ENCODE measurements around the gene TRAF5. TPM values are rescaled to one million over a fixed set of nuclear protein-coding genes. Genes with fewer than 3 reads are reported as not detected.

The TRAF5 gene
- total RNA-seq, 4 donors from 2014 or later = 1.3 to 11.7 (median 4.3) TPM

DNA sequence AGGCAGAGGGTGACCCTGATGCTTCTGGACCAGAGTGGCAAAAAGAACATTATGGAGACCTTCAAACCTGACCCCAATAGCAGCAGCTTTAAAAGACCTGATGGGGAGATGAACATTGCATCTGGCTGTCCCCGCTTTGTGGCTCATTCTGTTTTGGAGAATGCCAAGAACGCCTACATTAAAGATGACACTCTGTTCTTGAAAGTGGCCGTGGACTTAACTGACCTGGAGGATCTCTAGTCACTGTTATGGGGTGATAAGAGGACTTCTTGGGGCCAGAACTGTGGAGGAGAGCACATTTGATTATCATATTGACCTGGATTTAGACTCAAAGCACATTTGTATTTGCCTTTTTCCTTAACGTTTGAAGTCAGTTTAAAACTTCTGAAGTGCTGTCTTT is 45.8 kb downstream of the TRAF5 start:
- Histone ChIP-seq H3K27ac (no peak overlapping the region), H3K4me3 (no peak overlapping the region), H3K9me3 (no peaks in the 10 kb centered on the region), H3K36me3 (no peaks in the 10 kb centered on the region), H3K4me1 (peaks cover 3% of the 10 kb centered on the region), H3K27me3 (no peaks in the 10 kb centered on the region)
- 88% methylated on average over 4 of the region's 4 CpGs for WGBS
- no peak for DNase-seq (ENCODE audit: low spot score in 2 of 2)
- TF ChIP-seq EP300 (IDR thresholded peaks at IDR 0.05) (no peak), POLR2AphosphoS5 (IDR thresholded peaks at IDR 0.05) (no peak), POLR2A (IDR thresholded peaks at IDR 0.05) (no peak)
- TF ChIP-seq, protein P1, sequence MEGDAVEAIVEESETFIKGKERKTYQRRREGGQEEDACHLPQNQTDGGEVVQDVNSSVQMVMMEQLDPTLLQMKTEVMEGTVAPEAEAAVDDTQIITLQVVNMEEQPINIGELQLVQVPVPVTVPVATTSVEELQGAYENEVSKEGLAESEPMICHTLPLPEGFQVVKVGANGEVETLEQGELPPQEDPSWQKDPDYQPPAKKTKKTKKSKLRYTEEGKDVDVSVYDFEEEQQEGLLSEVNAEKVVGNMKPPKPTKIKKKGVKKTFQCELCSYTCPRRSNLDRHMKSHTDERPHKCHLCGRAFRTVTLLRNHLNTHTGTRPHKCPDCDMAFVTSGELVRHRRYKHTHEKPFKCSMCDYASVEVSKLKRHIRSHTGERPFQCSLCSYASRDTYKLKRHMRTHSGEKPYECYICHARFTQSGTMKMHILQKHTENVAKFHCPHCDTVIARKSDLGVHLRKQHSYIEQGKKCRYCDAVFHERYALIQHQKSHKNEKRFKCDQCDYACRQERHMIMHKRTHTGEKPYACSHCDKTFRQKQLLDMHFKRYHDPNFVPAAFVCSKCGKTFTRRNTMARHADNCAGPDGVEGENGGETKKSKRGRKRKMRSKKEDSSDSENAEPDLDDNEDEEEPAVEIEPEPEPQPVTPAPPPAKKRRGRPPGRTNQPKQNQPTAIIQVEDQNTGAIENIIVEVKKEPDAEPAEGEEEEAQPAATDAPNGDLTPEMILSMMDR (IDR thresholded peaks at IDR 0.05) = no peak

DNA sequence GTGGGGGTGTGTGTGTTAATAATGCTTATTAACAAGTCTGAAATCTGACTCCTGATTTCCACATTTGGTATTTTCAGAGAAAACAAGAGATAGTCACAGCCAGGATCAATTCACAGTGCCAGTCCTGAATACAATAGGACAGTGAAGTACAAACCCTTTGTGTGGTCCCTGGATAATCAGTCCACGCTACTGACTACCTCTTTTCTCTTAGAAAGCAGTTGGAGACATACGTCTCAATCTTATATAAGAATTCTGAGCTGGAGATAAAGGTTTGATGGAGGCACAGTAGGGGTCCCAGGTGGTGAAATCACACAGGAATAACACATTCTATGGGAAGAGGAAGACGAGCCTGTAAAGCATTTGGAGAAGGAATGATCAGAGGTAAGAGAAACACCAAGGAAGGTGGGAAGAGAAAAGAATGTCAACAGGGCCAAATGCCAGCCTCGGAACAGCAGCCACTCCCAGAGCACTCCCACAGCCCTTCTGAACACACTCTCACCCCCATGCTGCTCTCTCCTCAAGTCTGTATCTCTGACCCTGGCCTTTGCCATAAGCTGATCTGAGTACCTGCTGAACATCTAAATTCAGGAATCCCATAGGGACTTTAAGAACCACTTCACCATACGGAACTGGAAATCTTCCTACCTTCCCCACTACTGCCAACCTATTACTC is 48.6 kb downstream of the TRAF5 start:
- DNase-seq (ENCODE audit: low spot score in 2 of 2) = no peak
- Histone ChIP-seq H3K4me3 (no peak overlapping the region), H3K9me3 (no peaks in the 10 kb centered on the region), H3K27ac (no peak overlapping the region), H3K4me1 (peaks cover 11% of the 10 kb centered on the region), H3K36me3 (no peaks in the 10 kb centered on the region), H3K27me3 (no peaks in the 10 kb centered on the region)
- TF ChIP-seq, protein P1 (IDR thresholded peaks at IDR 0.05) = no peak
- TF ChIP-seq POLR2A (IDR thresholded peaks at IDR 0.05) = no peak
- no peak for TF ChIP-seq EP300 (IDR thresholded peaks at IDR 0.05)
- no peak for TF ChIP-seq POLR2AphosphoS5 (IDR thresholded peaks at IDR 0.05)
- 68% methylated on average over 5 of the region's 5 CpGs for WGBS

DNA sequence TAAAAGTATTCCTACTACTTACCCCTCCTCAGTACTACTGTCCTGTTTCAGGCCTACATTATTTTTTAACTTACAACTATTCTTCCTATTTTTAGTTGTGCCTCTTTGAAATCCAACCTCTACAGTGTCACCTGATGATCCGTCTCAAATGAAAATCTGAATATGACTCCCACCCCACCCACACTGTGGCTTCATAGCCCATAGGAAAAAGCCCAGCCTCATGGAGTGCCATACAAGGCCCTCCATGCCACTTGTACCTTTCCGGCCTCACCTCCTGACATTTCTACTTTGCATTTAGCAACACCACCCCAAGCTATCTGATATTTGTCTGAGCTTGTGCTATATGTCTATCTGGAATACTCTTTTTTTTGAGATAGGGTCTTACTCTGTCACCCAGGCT is 49.3 kb downstream of the TRAF5 start:
- Histone ChIP-seq H3K27ac (no peak overlapping the region), H3K36me3 (no peaks in the 10 kb centered on the region), H3K27me3 (no peaks in the 10 kb centered on the region), H3K4me1 (peaks cover 11% of the 10 kb centered on the region), H3K4me3 (no peak overlapping the region), H3K9me3 (no peaks in the 10 kb centered on the region)
- whole genome bisulfite sequencing = 89% methylated on average over 2 of the region's 2 CpGs
- TF ChIP-seq, protein P1 (IDR thresholded peaks at IDR 0.05) = no peak
- no peak for TF ChIP-seq POLR2A (IDR thresholded peaks at IDR 0.05)
- TF ChIP-seq POLR2AphosphoS5 (IDR thresholded peaks at IDR 0.05) = no peak
- TF ChIP-seq EP300 (IDR thresholded peaks at IDR 0.05) = no peak
- no peak for DNase-seq (ENCODE audit: low spot score in 2 of 2)

DNA sequence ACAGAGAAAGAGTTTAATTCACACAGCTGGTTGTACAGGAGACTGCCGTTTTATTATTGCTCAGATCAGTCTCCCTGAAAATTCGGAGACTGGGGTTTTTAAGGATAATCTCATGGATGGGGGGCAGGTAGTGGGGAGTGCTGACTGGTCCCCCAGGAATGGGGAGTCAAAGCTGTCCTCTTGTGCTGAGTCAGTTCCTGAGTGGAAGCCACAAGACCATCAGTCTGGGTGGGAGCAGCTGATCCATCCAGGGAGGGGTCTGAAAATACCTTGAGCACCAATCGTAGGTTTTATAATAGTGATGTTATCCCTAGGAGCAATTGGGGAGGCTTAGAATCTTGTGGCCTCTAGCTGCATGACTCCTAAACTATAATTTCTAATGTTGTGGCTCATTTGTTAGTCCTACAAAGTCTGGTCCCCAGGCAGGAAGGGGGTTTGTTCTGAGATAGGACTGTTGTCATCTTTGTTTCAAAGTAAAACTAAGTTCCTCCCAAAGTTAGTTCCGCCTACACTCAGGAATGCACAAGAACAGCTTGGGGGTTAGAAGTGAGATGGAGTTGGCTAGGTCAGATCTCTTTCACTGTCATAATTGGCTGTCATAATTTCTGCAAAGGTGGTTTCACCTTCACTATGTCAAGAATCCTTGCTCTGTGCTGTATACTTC is 50.3 kb downstream of the TRAF5 start:
- DNase-seq (ENCODE audit: low spot score in 2 of 2) = no peak
- peaks cover 14% of the 10 kb centered on the region for H3K4me1 ChIP-seq
- H3K4me3 ChIP-seq = no peak overlapping the region
- no peaks in the 10 kb centered on the region for H3K27me3 ChIP-seq
- no peaks in the 10 kb centered on the region for H3K36me3 ChIP-seq
- 88% methylated on average over 4 of the region's 4 CpGs for WGBS
- no peak overlapping the region for H3K27ac ChIP-seq
- TF ChIP-seq EP300 (IDR thresholded peaks at IDR 0.05) = no peak
- TF ChIP-seq POLR2A (IDR thresholded peaks at IDR 0.05) = no peak
- TF ChIP-seq, protein P1 (IDR thresholded peaks at IDR 0.05) = no peak
- no peak for TF ChIP-seq POLR2AphosphoS5 (IDR thresholded peaks at IDR 0.05)
- no peaks in the 10 kb centered on the region for H3K9me3 ChIP-seq
